HG03571 (cell line): ENCODE results near the gene HSPG2.

ENCODE experiments used
- ATAC-seq: cut with Tn5 transposase; IDR thresholded peaks from one replicate; pipeline ENCODE4 v1.9.1; 2021; ENCODE audit not compliant: unreplicated experiment

The HSPG2 gene

DNA sequence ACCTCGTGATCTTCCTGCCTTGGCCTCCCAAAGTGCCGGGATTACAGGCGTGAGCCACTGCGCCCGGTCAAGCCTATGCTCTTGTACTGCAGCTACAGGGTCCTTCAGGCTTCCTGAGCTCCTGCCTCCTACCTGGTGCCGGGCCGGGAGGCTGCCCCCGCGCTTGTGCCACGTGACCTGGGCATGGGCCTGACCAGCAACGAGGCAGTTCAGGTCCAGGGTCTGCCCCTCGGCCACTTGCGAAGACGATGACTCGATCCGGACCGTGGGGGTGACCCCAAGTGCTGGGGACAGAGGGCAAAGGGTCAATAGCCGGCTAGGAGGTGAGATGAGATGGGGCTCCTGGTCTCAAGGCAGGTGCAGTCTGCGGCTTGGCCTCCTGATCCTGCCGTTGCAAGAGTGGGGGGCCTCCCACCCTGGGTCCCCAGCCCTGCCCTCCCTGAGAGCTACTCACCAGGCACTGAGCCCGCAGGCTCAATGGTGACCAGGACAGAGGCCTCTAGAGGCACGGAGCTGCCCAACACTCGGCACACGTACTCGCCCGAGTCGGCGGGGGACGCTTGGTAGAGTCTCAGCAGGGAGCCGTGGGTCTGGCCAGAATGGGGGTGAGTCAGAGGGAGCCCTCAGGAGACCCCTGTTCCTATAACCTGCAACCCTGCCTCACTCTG, 87.1 kb downstream of the HSPG2 start:
- ATAC-seq, result no peak

DNA sequence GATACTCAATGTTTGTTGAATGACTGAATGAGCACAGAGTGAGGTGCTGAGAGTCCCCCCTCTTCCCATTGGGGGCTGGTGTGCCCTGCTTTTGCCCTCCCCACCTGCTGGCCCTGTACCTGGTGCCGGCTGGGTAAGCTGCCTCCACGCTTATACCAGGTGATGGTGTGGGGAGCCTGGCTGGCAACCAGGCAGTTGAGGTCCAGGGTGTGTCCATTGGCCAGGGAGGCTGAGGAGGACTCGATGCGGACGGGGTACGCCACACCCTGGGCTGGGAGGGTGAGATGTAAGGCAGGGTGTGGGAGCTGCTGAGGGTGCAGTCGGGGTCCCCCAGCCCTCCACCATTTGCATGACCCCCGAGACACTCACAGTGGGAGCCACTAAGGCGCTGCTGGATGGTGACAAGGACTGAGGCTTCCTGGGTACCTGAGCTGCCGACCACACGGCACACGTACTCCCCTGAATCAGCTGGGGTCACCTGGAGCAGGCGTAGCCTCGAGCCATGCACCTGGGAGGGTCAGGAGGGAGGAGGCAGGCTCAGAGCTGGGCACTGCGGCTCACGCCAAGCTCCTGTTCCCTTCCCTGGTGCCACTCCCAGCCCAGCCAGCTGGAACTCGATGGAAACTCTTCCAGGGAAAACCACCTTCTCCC, 88.5 kb downstream of the HSPG2 start:
- no peak for ATAC-seq

DNA sequence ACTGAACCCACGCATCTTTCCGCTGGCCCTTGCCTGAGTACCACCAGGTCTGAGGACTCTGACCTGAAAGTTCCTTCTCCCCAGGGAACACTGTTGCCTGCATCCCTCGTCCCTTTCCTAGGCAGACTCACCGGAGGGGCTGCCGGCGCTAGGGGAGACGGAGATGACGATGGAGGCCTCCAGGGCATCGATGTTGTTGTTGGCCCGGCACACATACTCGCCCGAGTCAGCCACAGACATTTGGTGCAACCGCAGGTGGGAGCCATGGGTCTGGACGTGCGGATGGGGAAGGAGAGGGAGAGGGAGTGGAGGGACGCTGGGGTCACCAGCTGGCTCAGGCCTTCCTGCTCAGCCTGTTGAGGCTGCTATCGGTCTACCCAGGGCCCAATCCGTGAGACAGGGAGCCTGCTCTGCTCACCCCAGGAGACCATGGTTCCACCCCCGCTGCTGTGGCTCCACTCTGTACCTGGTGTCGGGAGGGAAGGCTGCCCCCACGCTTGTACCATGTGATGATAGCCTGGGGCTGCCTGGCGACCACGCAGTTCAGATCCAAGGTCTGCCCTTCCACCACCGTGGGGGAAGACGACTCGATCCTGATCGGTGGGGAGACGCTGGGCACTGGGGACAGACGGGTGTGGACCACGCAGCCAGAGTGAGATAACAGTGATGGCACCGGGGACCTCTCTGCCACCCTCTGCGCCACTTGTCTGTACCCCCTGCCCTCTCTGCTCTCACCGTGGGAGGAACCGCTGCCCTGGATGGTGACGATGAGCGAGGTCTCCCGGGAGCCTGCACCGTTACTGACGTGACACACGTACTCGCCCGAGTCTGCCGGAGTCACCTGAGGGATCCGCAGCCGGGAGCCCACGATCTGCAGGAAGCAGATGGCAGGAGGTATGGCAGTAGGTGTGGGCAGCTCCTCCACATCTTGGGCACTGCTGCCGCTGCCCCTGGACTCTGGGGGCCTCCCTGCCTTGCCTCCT, 89.6 kb downstream of the HSPG2 start:
- no peak for ATAC-seq

DNA sequence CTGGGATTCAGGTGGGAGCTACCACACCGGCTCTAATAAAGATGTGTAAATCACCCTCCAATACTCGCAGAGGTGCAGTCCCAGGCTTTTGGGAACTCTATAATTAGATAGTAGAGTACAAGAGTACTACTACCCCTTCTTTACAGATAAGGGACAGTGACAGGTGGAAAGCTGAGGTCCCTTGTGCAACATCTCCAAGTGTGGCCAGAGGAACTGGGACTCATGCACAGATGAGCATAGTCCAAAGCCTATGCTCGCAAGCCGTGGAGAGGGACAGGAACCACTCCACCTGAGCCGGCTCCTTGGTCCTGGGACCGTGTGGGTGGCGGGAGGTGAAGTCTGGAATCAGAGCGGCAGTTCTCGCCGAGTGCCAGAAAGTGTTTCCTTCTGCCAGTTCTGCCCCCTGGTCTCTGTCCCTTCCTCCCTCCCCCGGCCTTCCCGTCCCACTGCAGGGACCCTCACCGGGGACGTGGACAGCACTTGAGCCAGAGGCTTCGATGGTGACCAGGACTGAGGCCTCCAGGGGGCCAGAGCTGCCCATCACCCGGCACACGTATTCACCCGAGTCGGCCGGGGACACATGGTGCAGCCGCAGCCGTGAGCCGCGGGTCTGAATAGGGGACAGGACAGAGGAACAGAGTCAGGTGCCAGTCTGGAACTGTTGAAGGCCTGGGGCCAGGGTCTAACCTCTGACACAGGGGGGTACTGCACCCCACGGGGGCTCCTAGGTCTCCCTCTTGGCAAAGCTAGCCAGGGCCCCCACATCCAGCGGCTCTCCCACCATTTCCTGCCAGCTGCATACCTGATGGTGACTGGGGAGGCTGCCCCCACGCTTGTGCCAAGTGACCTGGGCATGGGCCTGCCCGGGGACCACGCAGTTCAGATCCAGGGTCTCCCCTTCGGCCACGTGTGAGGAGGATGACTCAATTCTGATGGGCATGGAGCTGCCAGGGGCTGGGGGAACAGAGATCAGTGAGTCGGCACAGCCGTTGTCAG, 91.2 kb downstream of the HSPG2 start:
- ATAC-seq, result no peak

DNA sequence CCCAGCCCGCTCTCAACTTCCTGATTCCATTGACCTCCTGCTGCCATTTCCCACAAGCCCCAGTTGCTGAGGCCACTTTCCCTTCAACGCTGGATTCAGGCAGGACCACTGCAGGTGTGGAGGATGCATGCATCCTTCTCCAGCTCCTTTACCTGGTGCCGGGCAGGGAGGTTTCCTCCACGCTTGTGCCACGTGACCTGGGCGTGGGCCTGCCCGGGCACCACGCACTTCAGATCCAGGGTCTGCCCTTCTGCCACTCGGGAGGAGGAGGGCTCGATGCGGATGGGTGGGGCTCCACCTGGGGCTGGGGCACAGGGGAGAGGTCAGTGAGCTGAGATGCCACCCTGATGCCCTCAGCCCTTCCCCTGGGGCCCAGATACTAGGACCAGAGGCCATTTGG, 93.1 kb downstream of the HSPG2 start:
- ATAC-seq, result no peak

DNA sequence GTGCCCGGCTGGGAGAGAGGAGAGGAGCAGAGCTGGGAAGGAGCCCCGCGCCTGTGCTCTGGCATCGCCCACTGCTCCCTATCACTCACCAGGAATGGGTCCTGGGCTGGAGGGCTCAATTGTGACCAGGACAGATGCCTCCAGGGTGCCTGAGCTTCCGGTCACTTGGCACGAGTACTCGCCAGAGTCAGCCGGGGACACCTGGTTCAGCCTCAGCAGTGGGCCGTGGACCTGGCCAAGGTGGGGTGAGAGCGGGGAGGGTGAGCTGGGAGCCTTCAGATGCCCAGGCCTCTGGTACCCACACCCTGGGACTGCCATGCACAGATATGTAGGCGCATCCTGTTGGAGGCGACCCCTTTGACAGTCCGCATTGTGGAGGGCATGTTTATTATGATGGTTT, 93.9 kb downstream of the HSPG2 start:
- no peak for ATAC-seq

DNA sequence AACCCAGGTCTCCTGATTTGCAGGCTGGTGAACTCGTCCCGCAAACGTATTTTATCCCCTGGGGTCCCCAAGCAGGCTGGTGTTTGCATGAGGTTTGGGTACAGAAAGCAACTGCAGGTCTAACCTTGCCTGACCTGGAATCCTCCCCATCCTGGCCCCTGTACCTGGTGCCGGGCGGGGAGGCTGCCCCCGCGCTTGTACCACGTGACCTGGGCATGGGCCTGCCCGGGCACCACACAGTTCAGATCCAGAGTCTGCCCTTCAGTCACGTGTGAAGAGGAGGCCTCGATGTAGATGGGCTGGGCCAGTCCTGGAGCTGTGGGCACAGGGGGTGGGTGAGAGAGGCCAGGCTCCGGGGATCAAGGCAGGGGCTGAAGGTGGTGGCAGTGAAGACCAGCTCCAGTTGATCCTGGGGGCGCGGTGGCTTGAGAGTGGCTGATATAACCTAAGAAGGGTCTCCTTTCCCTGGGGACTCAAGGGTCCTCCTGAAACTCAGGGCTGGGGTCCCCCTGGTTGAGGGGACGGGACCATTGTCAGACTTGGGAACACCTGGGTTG, 94.4 kb downstream of the HSPG2 start:
- no peak for ATAC-seq

DNA sequence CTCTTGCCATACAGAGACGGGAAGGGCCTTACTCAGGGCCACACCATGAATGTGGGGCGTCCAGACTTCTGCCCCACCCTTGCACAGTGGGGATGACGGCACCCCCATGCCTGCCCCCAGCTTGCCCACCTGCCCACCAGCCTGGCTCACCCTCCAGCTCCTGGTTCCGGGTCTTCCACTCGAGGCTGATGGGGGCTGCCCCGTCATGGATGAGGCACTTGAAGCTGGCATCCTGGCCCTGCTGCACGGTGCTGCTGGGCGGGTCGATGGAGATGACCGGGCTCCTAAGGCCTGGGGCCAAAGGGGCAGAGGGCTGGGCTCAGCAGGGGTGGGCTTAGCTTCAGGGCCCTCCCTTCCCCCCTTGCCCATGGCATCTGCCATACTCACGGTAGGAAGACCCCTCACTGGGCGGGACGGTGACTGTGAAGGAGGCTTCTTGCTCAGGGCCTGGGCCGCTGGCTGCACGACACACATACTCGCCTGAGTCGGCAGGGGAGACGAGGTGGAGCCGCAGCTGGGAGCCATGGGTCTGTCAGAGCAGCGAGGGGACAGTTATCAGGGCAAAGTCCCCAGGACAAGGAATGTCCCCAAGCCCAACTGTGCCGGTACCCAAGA, 95.2 kb downstream of the HSPG2 start:
- no peak for ATAC-seq

DNA sequence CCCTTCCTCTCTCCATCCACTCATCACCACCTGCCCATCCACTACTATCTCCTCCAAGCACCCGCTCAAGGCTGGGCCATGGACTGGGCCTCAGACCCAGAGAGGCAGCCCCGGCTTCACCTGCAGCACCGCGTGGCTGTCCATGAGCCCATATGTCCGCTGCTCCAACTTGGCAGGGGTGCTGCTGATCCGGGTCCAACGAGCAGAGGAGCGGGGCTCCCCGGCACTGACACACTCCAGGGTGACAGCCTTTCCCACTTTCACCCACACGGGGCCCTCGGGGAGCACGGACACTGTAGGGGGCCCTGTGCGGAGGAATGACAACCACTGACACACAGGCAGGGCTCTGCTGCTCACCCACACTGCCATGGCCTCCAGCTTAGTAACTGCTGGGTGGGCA, 96.1 kb downstream of the HSPG2 start:
- ATAC-seq, result no peak

DNA sequence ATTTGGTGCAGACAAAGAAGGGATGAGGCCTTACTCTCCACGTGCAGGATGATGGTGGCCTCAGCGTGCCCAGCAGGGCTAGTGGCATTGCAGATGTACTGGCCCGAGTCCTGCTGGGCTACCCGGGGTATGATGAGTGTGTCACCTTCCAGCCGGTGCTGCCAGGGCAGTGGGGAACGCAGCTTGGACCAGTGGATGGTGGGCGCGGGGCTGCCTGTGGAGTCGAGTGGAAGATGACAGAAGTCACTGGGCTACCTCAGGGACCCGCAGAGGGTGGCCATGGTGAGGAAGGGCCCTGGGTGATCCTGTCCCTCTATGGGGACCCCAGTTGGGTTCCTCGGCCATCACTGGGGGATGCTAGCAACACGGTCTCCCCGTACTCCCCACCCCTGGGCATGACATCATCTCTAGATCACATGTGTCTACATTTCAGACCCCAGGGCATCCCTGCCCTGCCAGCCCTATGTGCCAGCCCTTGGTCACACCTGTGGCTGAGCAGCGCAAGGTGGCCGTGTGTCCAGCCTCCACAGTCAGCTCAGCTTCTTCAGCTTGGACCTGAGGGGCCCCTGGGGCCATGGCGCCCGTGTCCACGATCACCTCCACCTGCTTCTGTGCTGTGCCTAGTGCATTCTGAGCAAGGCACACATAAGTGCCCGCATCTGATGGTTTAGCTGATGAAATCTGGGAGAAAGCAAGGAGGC, 97.6 kb downstream of the HSPG2 start:
- no peak for ATAC-seq

DNA sequence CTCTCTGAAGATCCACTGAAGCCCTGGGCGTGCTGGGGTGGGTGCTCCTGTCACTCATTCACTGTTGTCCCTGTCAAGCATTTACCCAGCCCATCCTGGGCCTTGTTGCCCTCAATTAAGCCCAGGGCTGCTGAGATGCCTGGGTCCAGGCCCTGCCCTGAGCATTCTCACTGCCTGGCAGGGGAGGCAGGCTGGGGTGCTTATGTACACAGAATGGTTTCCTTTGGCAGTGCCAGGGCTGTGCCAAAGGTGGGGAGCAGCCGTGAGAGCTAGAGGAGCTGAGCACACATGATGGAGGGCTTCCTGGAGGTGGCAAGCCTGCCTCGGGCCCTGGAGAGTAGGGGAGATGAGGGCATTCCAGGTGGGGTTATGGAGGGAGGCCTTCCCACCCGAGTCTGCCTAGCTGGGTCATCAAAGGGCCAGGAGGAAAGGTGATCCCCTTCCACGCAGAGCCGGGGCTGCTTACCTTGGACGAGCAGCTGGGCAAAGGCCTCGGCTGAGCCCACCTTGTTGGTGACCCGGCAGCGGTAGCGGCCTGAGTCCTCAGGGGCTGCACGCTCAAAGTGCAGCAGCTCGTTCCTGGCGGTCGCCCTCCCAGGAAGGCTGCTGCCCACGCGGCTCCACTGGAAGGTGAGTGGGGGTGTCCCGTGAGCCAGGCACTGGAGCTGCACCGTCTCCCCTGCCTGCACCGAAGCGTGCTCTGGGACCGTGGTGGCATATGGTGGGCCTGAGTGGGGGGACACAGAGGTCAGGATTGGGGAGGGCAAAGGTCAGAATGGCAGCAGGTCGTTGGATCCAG, 98.6 kb downstream of the HSPG2 start:
- ATAC-seq, result no peak

DNA sequence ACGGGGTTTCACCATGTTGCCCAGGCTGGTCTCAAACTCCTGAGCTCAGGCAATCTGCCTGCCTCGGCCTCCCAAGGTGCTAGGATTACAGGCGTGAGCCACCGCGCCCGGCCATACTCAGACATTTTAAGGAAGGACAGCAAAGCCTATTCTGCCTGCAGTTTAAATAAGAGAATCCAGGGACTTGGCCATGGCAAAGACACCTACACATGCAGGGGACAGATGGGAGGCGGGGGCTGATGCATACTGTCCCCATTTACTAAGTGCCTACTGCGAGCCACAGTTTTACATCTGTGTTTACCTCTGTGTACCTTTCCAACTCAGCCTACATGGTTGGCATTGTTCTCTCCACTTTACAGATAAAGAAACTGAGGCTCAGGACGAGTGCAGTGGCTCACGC, 99.6 kb downstream of the HSPG2 start:
- ATAC-seq, result no peak

DNA sequence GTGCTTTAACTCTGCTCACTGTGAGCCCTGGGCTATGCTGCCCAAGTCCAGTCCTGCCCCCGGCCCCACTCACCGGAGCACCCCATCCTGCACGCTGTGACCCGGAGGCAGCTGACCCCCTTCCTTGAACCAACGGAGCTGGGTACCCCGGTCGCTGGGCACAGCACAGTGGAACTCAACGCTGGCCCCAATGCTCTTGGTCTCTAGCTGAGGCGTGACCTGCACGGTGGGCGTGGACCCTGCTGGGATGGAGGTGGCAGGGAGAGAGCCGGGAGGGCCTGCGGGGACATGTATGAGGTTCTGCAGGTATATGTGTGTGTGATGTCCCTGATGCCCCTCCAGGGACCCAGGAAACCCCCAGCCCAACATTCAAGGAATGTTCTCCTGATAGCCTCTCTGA, 100.4 kb downstream of the HSPG2 start:
- no peak for ATAC-seq

DNA sequence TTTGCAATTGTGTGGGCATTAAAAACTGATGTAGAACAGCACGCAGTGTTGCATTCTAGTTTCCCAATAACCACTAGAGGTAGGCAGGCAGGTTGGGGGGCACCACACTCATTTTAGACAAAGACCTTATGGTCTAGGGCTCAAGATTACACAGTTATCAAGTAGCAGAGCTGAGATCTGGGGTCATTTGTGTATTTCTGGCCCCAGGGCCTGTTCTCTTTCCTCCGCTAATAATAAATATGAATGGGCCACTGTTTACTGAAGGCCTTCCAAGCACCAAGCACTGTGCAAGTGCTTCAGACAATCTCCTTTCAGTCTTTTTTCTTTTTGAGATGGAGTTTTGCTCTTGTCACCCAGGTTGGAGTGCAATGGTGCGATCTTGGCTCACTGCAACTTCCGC, 101.1 kb downstream of the HSPG2 start:
- no peak for ATAC-seq

DNA sequence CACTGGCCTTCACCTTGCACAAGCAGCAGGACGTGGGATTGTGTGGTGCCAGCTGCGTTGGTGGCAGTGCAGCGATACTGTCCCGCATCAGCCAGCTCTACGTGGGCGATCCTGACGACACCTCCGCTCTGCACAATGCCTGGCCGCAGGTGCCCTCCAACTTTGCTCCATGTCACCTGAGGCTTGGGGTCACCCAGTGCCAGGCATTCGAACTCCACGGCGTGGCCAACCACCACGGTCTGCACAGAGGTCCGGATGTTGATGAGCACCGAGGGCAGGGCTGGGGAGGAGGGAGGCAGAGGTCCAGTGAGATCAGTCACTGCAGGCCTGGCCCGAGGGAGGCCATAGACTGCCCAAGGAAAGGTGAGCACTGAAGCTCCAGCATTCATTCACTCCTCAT, 102.4 kb downstream of the HSPG2 start:
- no peak for ATAC-seq

DNA sequence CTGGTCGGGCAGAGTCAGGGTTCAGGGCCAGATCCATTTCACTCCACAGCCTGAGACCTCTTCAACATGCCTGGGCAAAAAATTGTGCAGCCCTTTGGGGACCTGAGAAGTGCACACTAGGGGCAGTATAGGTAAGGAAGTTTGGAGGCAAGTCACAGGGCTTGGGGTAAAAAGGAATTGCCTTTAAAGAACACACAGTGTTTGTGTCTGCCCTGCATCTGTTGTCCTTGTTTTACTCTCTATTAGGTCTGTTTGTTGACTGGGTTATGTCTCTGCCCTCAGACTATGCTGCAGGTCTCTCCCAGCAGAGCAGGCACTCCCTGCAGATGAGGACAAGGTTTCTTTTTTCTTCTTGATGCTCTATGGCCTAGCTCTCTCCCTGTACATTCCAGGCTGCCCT, 103.0 kb downstream of the HSPG2 start:
- no peak for ATAC-seq

DNA sequence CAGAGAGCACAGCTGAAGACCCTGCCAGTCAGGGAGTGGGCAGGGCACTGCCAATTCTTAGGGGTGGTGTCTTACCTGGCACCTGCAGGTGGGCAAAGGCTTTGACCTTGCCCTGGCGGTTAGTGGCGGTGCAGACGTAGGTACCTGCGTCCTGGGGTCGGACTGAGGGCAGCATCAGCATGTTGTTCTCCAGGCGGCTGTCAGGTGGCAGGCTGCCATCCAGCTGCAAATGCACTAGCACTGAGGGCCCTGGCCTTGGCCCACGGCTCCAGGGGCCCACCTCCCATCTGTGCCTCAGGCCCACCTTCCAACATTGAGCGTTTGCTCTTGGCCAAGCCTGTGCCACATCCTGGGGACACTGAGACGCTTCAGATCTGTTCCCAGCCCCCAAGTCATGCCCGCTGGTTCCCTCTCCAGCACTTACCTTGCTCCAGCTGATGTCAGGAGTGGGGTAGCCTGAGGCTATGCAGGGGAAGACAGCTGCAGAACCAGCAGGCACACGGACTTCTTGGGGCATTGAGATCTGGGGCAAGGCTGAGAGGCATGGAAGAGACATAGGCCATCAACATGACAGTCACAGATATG, 103.6 kb downstream of the HSPG2 start:
- ATAC-seq, result no peak

DNA sequence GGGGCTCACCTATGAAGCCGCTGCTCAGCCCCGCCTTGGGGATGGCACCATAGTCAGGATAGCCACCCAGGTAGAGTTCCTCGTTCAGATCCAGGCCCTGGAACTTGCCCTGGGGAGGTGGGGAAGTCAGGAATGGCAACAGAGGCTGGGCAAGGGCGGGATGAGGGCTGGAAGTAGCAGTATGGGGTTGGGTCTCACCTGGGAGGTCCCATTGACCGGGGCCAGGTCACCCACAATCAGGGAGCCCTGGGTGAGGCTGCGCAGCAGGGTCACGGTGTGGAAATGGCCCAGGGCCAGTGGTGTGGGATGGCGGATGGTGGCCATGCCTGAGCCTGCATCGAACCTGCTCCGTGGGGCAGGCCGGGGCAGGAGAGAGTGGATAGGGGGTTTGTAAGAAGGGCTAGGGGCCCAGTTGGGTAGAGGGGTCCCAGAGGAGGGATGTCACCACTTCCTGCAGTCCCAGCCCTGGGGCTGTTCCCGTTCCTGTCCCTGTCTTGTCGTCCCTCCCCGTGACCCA, 105.6 kb downstream of the HSPG2 start:
- no peak for ATAC-seq
